ENCODE data around the gene DTX4. TPM values are rescaled to one million over a fixed set of nuclear protein-coding genes. Genes with fewer than 3 reads are reported as not detected.

The DTX4 gene
- polyA plus RNA-seq, 3 donors: 43.0 to 47.5 (median 43.4) TPM

DNA sequence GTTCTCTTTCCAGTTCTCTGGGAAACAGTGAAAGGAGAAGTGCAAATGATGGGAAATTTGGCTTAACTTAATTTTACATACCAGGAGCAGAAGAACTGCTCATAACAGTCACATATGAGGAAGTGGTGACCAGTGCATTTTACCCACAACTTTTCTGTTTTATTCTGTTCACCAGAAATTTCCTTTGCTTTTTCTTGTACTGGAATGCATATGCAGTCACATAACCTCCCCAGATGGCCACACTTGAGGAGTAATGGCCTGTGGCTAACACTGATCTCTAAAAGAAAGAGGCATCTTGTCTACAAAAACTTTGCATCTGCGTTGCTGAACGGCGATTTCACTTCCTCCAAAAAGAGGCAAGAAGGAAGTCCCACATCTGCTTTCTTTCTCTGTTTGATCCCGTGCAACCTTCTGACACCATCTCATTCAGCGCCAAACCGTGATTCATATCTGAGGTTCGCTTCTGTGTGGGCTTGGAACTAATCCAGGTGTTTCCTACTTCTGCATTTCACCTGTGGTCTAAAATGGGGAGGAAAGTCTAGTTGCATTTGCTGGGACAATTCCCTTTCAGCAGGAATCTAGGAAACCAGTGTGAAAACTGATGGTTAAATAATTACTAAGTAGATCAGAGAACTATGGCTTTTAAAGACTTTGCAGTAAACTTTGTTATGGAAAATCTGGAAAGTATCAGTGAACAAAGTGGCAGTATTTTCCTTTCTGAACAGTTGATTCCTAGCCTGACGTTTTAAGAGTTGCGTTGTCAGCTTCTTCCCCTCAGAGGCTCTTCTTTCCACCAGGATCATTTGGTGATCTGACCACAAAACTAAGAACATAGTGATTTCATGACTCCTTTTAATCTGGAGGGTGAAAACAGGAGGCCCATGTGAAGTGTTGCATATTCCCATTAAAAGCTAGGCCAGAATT, 45.0 kb downstream of the DTX4 start:
- no peak for DNase-seq (ENCODE audit: low read depth in 3 of 3, low spot score in 2 of 3)

DNA sequence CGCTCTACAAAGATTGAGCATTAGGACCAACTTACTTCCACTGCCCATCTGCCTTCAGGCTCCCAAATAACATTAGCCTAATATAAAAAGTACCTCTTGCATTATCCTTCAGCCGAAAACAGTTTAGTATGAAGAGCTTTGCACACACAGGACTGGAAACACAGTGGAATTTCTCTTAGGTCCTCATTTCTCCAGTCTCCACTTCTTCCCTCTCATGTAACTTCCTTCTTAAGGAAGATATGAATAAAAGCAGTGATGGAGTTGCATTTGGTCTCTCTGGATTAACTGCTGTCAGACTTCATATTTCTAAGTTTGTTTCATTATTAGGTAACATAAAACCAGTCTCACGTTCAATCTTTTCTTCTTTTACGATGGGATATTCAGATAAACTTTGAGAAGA, 46.4 kb downstream of the DTX4 start:
- no peak for DNase-seq (ENCODE audit: low read depth in 3 of 3, low spot score in 2 of 3)

DNA sequence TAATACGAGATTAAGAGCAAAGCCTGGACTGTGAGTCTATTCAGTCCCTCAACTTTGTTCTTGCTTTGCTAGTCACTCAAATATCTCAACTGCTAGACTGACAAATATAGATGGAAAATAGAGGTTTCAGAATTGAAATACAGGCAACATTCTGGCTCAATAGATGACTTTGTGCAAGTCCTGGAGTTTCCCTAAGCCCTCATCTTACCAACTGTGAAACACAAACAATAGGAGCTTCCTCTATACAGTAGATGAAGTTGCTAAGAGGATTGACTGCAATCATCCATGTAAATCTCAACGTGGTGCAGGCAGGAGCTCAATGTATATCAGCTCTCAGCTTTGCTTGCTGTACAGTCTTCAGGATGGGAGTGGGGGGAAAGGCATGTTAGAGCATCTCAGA, 47.0 kb downstream of the DTX4 start:
- DNase-seq (ENCODE audit: low read depth in 3 of 3, low spot score in 2 of 3): no peak

DNA sequence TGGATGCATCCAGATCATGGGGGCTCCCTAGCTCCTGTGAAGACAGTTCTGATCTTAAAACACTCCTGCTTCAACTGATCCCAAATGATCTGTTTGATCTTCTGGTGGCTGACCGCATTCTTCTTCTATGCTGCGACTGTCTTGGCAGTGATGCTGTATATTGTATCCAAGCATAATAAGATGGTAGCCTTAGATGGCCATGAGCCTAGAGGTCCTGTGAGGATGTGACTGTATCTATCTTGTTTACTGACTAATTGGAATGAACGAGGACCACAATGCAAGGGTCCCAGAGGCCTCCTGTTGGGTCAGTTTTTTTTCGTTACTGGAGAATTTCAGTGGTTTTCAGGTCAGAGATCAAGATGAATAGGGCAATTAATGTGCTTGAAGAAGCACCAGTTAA, 47.9 kb downstream of the DTX4 start:
- no peak for DNase-seq (ENCODE audit: low read depth in 3 of 3, low spot score in 2 of 3)

DNA sequence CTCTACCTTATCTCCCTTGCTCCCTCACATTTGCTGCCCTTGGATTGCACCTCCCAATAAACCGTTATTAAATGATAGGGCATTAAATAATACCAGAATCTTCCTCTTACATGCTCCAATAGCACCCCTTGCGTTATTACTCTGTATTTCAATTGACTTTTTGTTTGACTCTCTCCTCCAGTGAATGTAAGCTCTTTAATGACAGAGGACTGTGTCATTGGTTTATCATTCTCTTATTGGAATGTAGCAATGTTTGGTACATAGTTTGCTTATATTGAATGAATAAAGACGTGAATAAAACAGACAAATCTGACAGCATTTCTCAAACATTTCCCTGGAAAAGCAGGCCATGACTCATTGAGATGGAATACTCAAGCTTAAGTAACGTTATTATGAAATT, 49.5 kb downstream of the DTX4 start:
- DNase-seq (ENCODE audit: low read depth in 3 of 3, low spot score in 2 of 3): no peak

DNA sequence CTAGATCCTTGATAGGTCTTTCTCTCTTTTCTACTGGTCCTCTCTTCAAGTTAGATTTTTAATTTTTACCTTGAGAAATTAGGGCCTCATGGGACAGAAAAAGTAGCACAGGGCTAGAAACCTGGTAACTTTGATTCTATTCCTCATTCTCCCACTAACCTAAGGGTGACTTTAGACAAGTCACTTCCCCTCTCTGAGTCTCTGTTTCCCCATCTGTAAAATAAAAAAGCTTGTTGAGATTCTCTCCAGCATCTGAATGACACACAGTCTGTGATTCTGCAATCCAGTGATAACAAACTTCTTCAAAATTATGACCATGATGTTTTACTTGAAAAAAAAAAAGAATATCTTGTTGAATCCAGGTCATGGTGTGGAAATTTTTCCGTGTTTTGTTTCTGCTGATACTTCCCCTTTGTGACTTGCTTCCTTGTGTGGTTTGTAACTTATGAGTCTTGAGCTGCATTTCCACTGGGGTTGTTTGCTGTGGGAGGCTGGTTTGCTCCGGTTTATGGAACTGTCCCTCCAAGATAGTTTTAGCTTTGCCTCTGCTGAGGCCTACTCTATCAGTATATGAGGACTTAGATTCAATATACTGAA, 50.6 kb downstream of the DTX4 start:
- DNase-seq (ENCODE audit: low read depth in 3 of 3, low spot score in 2 of 3): no peak

DNA sequence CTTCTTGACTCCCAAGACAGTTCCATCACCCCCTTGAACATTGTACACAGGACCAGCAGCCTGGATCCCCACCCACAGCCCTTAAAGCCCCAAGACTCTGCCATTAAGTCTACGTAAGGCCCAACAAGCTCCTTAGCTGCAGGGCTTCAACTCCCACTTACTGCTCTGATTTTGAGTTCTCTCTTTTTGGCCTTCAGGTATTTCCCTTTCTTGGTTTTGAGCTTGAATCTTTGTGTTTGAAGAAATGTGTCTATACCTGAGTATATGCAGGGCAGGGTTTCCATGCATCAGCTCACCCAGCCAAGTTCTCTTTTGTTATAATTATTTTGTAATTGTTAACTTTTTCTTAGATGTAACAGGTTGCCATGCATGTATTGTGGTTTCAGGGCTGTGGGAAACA, 51.2 kb downstream of the DTX4 start:
- no peak for DNase-seq (ENCODE audit: low read depth in 3 of 3, low spot score in 2 of 3)

DNA sequence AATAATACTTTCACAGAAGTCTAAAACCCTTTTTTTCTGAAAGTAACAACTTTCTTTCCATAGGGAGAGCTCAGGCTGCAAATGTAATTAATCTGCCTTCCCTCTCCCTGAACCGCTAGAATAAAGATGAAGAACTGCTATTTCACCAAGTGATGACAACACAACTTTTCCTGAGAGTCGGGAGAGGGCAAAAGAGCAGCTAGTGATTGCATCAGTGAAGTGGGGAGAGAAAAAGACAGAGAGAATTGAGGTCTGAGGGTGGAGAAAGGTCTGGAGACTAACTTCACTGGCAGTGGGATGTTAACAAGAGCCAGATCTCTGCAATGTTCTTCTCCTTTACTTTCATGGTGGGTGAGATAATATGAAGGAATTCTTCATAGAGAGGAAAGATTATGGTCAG, 51.7 kb downstream of the DTX4 start:
- no peak for DNase-seq (ENCODE audit: low read depth in 3 of 3, low spot score in 2 of 3)

DNA sequence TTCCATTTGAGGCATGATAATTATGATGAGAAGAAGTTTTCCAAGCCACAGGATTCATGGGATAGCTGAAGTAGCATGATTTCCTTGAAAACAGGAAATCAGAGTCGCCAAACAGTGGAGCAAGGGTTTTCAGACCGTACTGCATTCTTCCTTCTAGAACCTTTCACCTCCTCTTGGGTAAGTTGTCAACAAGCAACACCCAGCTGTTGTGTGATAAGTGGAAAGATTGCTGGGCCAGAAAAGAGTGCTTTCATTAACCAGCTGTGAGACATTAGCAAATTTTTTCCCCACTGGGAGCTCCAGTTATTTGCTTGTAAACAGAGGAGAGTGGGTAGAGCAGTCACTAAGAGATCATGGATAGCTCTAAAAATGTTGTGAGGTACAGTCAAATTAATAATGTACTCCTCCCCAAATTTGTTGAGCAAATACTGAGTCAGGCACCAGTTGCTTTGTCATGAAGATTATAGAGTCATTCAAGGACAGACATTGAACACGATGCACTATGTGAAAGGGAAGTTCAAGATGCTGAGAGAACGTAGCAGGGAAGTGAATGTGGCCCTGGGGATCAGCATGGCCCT, 52.5 kb downstream of the DTX4 start:
- DNase-seq (ENCODE audit: low read depth in 3 of 3, low spot score in 2 of 3): no peak

DNA sequence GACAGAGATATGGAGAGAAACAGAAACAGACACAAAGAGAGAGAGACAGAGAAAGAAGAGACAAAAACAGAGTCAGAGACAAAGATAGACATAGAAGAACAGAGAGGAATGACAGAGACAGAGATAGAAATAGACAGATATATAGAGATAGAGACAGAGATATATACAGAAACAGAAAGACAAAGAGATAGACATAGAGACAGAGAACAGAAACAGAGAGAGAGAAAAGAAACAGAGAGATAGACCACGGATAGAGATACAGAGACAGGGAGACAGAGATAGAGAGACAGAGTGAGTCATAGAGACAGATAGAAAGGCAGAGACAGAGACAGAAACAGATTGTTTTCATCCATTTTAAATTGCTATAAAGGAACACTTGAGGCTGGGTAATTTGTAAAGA, 53.1 kb downstream of the DTX4 start:
- DNase-seq (ENCODE audit: low read depth in 3 of 3, low spot score in 2 of 3): no peak

DNA sequence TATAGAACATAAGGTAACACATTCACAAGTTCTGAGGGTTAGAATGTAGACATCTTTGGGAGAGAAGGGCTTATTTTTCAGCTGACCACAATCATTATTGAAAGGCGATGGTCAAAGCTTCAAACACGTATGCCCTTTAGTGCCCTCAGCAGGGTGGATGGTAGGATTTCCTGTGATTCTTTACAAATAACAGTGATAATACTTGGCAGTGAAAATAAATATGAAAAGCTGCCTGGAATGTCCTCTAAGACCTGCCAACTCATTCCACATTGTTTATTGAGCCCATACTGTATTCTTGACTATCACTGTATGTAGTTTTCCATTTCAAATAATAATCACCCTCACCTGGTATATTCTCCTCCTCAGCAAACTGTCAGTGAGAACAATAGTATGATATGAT, 54.5 kb downstream of the DTX4 start:
- no peak for DNase-seq (ENCODE audit: low read depth in 3 of 3, low spot score in 2 of 3)

DNA sequence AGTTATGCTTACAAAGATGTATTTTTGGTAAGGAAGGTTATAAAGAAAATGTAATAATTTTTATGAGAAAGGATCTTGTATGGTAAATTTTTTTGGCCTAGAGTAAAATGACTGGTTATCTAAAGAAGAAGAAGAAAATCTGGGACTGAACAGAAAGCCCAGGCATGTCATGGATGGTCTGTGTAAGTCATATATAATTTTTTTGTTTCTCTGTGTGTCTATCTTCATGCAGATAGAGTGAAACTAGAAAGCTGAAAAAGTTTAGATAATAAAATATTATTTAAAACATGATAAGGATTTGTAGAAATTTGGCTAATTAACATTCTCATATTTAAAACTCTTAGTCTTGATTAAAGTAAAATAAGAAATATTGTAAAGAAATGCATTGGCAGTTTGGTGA, 68.4 kb downstream of the DTX4 start:
- no peak for DNase-seq (ENCODE audit: low read depth in 3 of 3, low spot score in 2 of 3)

DNA sequence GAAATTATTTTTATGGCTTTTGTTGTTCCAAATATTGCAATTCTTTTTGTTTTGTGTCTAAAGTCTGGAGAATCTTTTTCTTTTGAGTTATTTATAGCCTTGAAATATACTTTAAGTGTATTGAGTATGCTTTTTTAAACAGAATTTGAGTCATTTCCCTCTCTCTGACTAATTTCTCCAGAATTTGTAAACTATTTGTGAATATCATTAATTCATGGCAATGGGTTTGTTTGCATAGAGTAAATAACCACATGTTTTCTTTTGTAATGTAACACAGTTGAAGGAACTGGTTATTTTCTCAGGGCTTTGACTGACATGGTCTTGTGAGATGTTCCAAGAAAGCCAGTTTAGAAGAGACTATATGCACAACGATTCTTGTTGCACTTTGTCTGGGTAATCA, 71.7 kb downstream of the DTX4 start:
- DNase-seq (ENCODE audit: low read depth in 3 of 3, low spot score in 2 of 3): no peak

DNA sequence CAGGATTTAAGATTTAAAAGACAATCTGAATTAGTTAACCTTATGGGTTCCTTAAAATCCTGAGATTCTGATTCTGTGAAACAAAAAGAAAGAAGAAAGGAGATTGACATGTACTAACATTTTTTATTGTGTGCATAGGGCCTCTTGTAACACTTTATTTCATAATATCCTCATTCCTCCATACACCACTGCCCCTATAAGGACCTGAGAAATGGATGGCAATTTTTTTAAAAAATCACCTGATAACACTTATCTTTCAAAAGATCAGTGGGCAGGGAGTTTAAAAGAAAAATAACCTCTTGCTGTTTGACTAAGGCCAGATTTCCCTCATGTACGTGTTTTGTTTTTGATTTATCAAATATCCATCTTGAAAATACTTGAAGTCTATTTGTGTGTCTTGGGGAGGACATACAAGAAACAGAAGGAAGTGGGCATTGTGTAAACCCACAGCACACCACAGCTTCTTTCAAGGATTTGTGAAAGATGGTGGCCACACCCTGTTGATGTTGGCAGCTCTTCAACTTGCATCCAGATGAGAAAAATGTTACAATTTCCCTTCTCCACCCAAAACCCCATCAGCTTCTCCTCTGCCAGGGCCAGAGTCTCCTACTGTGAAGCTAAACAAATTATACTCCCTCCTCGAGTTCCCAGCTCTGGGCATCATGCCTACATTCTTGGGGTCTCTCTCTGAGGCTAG, 75.7 kb downstream of the DTX4 start:
- no peak for DNase-seq (ENCODE audit: low read depth in 3 of 3, low spot score in 2 of 3)

DNA sequence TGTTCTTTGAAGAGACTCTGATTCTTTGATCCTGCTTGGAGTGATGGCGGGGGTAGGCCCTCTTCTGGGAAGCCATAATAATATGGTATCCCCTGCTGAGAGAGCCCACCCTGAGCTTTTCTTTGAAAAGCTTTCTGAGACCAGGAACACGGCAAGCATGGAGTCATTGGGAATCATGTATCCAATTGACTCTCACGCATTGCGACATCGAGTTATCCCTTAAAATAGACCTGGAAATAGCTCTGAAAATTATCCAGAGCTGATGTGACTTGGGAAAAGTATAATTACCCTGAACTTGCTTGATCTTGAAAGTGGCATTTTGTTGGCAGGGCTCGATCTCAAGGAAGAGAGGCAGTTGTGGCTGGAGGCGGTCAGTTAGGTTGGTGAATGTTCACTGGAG, 77.6 kb downstream of the DTX4 start:
- DNase-seq (ENCODE audit: low read depth in 3 of 3, low spot score in 2 of 3): no peak

DNA sequence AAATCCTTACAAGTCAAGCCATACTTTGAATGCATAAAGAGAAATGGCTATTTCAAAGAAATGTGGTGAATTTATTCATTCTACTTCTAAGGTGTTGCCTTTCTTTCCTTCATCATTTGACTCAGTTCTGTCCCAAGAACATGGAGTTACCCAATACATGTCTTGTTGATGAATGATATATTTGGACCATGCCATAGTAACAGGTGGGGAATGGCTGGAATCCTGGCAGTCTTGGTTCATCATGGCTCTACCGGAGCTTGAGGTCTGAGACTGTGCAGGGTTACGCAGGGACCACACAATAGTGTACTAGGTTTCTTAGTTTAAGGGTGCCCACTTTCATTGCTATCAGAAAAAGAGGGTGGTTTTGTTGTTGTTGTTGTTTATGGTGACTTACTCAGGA, 81.1 kb downstream of the DTX4 start:
- no peak for DNase-seq (ENCODE audit: low read depth in 3 of 3, low spot score in 2 of 3)

DNA sequence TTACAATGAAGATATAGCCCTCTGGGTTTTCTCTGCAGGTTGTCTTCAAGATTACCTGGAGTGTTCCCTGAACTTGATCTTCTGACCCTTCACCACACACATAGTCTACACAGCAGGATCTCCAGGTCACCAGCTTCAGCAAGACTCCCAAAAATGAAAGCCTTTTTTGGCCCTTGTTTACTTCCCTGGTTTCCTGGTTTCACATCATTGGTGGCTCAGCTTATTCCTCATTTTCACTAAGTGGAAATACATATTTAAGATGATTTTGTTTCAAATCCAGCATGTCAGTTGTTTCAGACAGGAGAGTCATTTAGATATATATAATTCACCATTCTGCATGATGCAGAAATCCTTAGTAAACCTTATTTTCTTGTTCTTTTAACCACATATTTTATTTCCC, 82.4 kb downstream of the DTX4 start:
- DNase-seq (ENCODE audit: low read depth in 3 of 3, low spot score in 2 of 3): no peak

DNA sequence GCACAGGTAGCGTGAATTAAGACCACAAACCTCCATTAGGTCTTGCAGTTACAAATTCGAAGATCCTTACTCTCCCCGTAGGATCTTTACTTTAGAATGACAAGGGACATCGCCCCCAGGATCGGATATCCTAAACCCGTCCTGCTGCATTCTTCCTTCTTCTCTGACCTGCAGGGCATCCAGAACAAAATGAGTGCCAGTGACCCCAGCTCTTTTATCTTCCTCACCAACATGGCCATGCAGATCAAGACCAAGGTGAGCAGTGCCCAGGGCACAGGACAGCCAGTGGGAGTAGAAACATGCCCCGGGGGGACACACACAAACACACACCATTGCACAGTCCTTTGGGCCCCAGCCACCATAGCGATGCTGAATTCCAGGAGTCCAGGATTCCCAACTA, 83.3 kb downstream of the DTX4 start:
- DNase-seq (ENCODE audit: low read depth in 3 of 3, low spot score in 2 of 3): no peak

Measured in right renal cortex interstitium (tissue), 3 donors.